ENCODE measurements around the gene CYB5A. TPM values are rescaled to one million over a fixed set of nuclear protein-coding genes. Genes with fewer than 3 reads are reported as not detected.

Gene CYB5A
- total RNA-seq, 4 donors from 2014 or later: 45.7 to 95.3 (median 64.5) TPM

- Histone ChIP-seq H3K9me3 (no peaks in the 10 kb centered on the region), H3K4me3 (replicated peaks in 1 of 3) (no peak overlapping the region), H3K27ac (no peak overlapping the region), H3K27me3 (no peaks in the 10 kb centered on the region), H3K36me3 (no peaks in the 10 kb centered on the region), H3K4me1 (no peaks in the 10 kb centered on the region)
- WGBS, 2 donors: 86% methylated on average over 5 of the region's 5 CpGs
- DNase-seq: no peak
- intact Hi-C loops (cut with DNase I): no loop called here
- TF ChIP-seq CTCF (IDR thresholded peaks at IDR 0.05) (no peak), POLR2A (IDR thresholded peaks at IDR 0.05) (no peak)
Measured at GRCh38 chr18:74228312-74228711, 63.5 kb downstream of the CYB5A start.

GRCh38 chr18:74226666-74227065, 65.1 kb downstream of the CYB5A start:
- TF ChIP-seq POLR2A (IDR thresholded peaks at IDR 0.05) (no peak), CTCF (IDR thresholded peaks at IDR 0.05) (no peak)
- 87 to 96% methylated on average over 10 of the region's 10 CpGs for WGBS, 2 donors
- no peak overlapping the region for H3K4me3 ChIP-seq (replicated peaks in 1 of 3)
- no peaks in the 10 kb centered on the region for H3K4me1 ChIP-seq
- H3K27me3 ChIP-seq: no peaks in the 10 kb centered on the region
- H3K27ac ChIP-seq: no peak overlapping the region
- H3K9me3 ChIP-seq: no peaks in the 10 kb centered on the region
- intact Hi-C loops (cut with DNase I): no loop called here
- DNase-seq: no peak
- H3K36me3 ChIP-seq: no peaks in the 10 kb centered on the region

GRCh38 chr18:74226156-74226555, 65.6 kb downstream of the CYB5A start:
- Histone ChIP-seq H3K36me3 (no peaks in the 10 kb centered on the region), H3K9me3 (no peaks in the 10 kb centered on the region), H3K27ac (no peak overlapping the region), H3K27me3 (no peaks in the 10 kb centered on the region), H3K4me3 (replicated peaks in 1 of 3) (no peak overlapping the region), H3K4me1 (no peaks in the 10 kb centered on the region)
- no peak for DNase-seq
- TF ChIP-seq CTCF (IDR thresholded peaks at IDR 0.05) (no peak), POLR2A (IDR thresholded peaks at IDR 0.05) (no peak)
- 78 to 86% methylated on average over 4 of the region's 4 CpGs for WGBS, 2 donors
- intact Hi-C loops (cut with DNase I): no loop called here

GRCh38 chr18:74225193-74225840, 66.4 kb downstream of the CYB5A start:
- 55 to 59% methylated on average over 5 of the region's 5 CpGs for WGBS, 2 donors
- no peak overlapping the region for H3K4me3 ChIP-seq (replicated peaks in 1 of 3)
- H3K27ac ChIP-seq: no peak overlapping the region
- no peaks in the 10 kb centered on the region for H3K36me3 ChIP-seq
- TF ChIP-seq CTCF (IDR thresholded peaks at IDR 0.05): no peak
- TF ChIP-seq POLR2A (IDR thresholded peaks at IDR 0.05): no peak
- intact Hi-C loops (cut with DNase I): no loop called here
- no peak for DNase-seq
- H3K9me3 ChIP-seq: no peaks in the 10 kb centered on the region
- no peaks in the 10 kb centered on the region for H3K4me1 ChIP-seq
- H3K27me3 ChIP-seq: no peaks in the 10 kb centered on the region

GRCh38 chr18:74222710-74223494, 68.9 kb downstream of the CYB5A start:
- DNase-seq: no peak
- 79 to 88% methylated on average over 7 of the region's 7 CpGs for WGBS, 2 donors
- H3K4me1 ChIP-seq: no peaks in the 10 kb centered on the region
- no peaks in the 10 kb centered on the region for H3K36me3 ChIP-seq
- H3K4me3 ChIP-seq (replicated peaks in 1 of 3): no peak overlapping the region
- intact Hi-C loops (cut with DNase I): no loop called here
- H3K27ac ChIP-seq: no peak overlapping the region
- no peaks in the 10 kb centered on the region for H3K27me3 ChIP-seq
- no peaks in the 10 kb centered on the region for H3K9me3 ChIP-seq
- no peak for TF ChIP-seq POLR2A (IDR thresholded peaks at IDR 0.05)
- no peak for TF ChIP-seq CTCF (IDR thresholded peaks at IDR 0.05)

Measured in thyroid gland (tissue), 4 donors.